HFF-Myc (cell line): Measurements from ENCODE around the gene TNFRSF6B.

Experiments used
- DNase-seq: peaks from one replicate; pipeline ENCODE4 v3.0.0-alpha.2; 2011; ENCODE audit warnings: low read depth; ENCODE audit errors: extremely low read depth
- H3K4me3 ChIP-seq: replicated peaks from 2 replicates; pipeline ENCODE4 v1.5.1; 2011; ENCODE audit warnings: low read depth, mild to moderate bottlenecking, control low read depth, low read length
- TF ChIP-seq, protein P1 (sequence below): IDR thresholded peaks from 2 replicates; pipeline ENCODE4 v1.5.1; 2012; ENCODE audit warnings: mild to moderate bottlenecking, low read depth, low read length, control low read depth; ENCODE audit errors: missing control alignments

The TNFRSF6B gene

DNA sequence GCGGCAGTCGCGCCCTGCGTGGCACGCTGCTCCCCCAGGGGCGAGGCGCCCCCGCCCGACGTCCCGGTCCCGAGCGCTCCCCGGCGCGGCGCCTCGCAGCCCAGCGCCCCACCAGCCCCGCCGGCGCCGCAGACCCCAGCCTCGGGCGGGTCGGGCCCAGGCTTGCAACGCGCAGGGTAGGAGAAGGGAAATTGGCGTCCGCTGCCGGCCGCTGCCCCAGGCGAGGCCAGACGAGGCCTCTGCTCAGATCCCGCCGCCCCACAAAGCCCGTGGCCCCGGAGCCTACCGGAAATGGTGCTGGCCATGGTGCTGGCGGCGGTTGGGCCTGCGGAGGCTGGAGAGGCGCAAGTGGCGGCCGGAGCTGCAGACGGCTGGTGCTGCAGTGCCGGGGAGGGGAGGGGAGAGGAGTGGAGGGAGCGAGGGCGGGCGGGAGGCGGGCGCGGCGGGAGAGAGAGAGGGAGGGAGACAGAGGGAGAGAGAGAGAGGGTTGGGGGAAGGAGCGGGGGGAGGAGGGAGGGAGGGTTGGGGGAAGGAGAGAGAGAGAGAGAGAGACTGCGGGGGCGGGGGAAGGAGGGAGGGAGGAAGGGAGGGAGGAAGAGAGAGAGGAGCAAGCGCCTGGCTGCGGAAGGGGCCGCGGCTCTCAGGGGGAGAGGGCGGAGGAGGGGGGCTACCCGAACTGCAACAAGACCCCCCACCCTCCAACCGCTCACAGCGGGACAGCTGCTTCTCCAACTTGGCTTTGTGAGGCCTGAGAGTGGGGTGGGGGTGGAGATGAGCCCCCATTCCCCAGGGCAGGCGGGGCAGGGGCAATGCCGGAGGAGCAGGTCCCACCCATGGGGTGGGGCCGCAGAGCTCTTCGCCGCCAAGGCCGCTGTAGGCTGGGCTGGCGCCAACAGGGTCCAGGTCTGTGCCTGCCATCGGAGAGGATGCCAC, 43.1 kb upstream of the TNFRSF6B start, which contains the start of gene STMN3:
TSS of gene STMN3 (minus strand) at position 384 of the 933 bp plus-strand sequence. CDS start at position 305, 79 bp downstream.
- H3K4me3 ChIP-seq, result peak within 1 kb of the TSS; percentile 50
- TF ChIP-seq, protein P1, sequence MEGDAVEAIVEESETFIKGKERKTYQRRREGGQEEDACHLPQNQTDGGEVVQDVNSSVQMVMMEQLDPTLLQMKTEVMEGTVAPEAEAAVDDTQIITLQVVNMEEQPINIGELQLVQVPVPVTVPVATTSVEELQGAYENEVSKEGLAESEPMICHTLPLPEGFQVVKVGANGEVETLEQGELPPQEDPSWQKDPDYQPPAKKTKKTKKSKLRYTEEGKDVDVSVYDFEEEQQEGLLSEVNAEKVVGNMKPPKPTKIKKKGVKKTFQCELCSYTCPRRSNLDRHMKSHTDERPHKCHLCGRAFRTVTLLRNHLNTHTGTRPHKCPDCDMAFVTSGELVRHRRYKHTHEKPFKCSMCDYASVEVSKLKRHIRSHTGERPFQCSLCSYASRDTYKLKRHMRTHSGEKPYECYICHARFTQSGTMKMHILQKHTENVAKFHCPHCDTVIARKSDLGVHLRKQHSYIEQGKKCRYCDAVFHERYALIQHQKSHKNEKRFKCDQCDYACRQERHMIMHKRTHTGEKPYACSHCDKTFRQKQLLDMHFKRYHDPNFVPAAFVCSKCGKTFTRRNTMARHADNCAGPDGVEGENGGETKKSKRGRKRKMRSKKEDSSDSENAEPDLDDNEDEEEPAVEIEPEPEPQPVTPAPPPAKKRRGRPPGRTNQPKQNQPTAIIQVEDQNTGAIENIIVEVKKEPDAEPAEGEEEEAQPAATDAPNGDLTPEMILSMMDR, result no peak
- peak; percentile 48 for DNase-seq

DNA sequence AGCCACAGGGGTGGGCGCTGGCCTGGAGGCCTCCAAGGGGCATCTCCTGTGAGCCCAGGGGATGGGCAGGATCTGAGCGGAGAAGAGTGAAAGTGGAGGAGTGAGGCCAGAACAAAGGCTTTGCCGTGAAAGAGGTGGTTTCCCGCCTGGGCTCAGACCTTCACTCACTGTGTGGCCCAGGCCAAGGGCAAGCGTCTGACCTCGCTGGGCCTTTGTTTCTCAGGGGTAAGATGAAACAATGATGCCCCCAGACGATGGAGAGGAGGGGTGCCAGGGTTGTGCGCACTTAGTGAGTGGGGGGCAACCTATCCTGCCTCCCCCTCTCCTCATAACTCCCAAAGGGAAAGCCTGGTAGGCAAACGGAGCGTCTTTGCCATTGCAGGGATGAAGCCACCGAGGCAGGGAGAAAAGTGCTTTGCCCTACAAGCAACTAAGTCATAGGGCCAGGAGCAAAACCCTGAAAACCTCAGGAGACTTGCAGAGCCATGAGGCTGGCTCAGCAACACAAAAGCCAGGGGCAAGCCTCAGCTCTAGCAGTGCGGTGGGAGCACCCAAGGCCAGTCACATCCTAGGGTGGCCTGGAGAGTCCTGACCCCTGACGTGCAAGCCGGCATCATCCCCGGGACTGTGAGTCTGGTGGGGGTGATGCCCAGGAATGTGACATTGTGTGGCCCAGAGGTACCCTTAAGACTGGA, 42.3 kb upstream of the TNFRSF6B start:
- no peak for DNase-seq
- TF ChIP-seq, protein P1, result no peak
- H3K4me3 ChIP-seq, result peak overlapping the region; percentile 38

DNA sequence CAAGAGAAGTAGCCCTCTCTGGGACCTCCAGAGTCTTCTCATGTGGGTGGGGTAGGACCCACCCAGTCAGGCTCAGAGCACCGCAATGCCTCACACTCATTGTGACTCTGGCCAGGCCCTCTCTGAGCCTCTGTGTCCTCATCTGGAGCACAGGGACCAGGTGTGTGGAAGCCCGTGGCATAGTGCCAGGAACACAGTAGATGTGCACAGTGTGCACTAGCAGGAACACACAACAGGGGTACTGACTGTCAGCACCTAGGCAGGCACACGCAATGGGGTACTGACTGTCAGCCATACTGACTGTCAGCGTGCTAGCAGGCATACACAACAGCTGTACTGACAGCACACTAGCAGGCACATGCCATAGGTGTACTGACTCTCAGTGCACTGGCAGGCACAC, 41.2 kb upstream of the TNFRSF6B start:
- no peak for DNase-seq
- H3K4me3 ChIP-seq, result no peak overlapping the region
- TF ChIP-seq, protein P1, result no peak

DNA sequence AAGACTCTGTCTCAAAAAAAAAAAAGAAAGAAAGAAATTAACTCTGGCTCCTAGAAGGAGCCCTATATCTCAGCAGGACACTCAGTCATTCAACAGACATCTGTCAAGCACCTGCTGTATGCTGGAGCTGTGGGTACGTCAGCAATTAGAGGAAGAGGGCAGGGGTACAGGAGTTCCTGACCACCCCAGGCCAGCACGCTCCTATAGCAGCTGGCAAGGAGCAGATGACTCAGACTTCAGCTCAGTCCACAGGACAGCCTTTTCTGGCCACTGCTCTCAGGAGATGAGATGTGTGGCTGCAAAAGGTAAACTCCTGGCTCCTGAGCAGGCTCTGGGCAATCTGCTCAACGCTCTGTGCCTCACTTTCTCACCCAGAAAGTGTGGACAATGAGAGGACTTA, 40.0 kb upstream of the TNFRSF6B start:
- H3K4me3 ChIP-seq, result no peak overlapping the region
- TF ChIP-seq, protein P1, result no peak
- no peak for DNase-seq

DNA sequence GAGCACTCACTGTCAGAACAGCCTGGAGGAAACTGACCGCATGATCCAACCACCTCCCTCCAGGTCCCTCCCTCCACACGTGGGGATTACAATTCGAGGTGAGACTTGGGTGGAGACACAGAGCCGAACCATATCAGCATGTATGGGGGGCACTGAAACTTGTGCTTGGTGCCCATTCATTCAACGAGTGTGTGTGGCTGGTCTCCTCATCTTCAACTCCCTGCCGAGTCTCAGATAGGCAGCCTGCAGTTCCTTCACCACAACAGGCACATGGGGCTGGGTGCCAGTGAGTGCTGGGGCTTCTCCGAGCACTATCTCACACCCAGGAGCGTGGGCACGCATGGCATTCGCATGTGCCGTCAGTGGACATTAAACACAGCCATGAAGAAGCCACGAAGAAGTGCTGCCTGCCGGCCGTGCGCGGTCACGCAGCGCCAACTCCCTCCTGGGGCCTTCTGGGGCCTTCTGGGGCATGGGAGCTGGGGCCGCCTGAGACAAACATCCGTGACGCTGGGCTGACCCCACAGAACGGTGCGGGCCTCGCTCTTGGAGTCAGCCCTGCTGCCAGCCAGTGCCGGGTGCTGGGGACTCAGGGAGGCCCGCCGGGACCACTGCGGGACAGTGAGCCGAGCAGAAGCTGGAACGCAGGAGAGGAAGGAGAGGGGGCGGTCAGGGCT, 39.1 kb upstream of the TNFRSF6B start:
- TF ChIP-seq, protein P1, result no peak
- H3K4me3 ChIP-seq, result peak overlapping the region; percentile 97
- no peak for DNase-seq

DNA sequence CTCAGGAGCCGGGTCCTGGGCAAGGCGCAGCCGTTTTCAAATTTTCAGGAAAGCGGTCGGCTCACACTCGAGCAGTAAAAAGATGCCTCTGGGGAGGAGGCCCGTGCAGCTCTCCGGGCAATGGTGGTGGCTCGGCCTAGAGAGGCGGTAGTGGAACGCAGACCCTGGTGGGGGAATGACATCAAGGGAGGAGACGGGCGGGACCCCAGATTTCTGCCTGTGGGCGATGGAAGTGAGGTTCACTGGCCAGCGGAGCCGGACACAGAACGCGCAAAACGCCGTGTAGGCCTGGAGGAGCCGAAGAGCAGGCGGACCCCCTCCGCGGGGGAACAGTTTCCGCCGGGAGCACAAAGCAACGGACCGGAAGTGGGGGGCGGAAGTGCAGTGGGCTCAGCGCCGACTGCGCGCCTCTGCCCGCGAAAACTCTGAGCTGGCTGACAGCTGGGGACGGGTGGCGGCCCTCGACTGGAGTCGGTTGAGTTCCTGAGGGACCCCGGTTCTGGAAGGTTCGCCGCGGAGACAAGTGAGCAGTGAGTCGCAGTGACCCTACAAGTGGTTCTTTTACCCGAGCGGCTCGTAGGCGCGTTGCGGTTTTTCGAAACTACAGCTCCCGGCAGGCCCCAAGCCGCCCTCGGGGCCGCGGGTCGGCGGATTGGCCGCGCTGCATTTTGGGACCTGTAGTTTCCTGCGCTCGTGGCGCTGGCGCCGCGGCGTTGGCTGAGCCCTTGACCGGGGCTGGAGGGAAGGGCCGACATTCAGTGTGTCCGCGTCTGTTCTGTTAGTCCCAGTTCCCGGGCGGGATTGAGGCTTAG, 38.3 kb upstream of the TNFRSF6B start, which contains the start of gene RTEL1:
TSS of gene RTEL1 (plus strand) at position 376 of the 812 bp plus-strand sequence. CDS start 1,091 bp downstream, outside the sequence.
- DNase-seq, result peak; percentile 63
- TF ChIP-seq, protein P1, result no peak
- peak within 1 kb of the TSS; percentile 97 for H3K4me3 ChIP-seq
